GM18870 (cell line): Measurements from ENCODE around the gene PRPF18.

Experiments
- ATAC-seq: cut with Tn5 transposase; IDR thresholded peaks from one replicate; pipeline ENCODE4 v1.9.1; 2021; ENCODE audit warnings: moderate library complexity; ENCODE audit not compliant: unreplicated experiment

PRPF18 gene

GRCh38 chr10:13637303-13637856 lies 50.6 kb downstream of the PRPF18 start:
- ATAC-seq, result peak; percentile 58

- no peak for ATAC-seq
These were observed 51.1 kb downstream of the PRPF18 start for GRCh38 chr10:13637894-13638293.

GRCh38 chr10:13642293-13642692 lies 55.5 kb downstream of the PRPF18 start:
- ATAC-seq, result no peak

GRCh38 chr10:13643016-13643415 lies 56.3 kb downstream of the PRPF18 start:
- ATAC-seq, result no peak

GRCh38 chr10:13644866-13645265 lies 58.1 kb downstream of the PRPF18 start:
- ATAC-seq, result no peak

- no peak for ATAC-seq
These were observed 61.7 kb downstream of the PRPF18 start for GRCh38 chr10:13648425-13648824.

GRCh38 chr10:13649844-13650520 lies 63.2 kb downstream of the PRPF18 start:
- no peak for ATAC-seq

- ATAC-seq, result no peak
These were observed 64.2 kb downstream of the PRPF18 start for GRCh38 chr10:13650961-13651360.

- ATAC-seq, result no peak
These were observed 65.4 kb downstream of the PRPF18 start for GRCh38 chr10:13651969-13652720.

- ATAC-seq, result no peak
These were observed 66.1 kb downstream of the PRPF18 start for GRCh38 chr10:13652860-13653259.

- ATAC-seq, result no peak
These were observed 67.5 kb downstream of the PRPF18 start for GRCh38 chr10:13654118-13654830.

GRCh38 chr10:13654846-13655245 lies 68.1 kb downstream of the PRPF18 start:
- ATAC-seq, result no peak

- ATAC-seq, result no peak
These were observed 69.8 kb downstream of the PRPF18 start for GRCh38 chr10:13656337-13657100.

- no peak for ATAC-seq
These were observed 70.4 kb downstream of the PRPF18 start for GRCh38 chr10:13657101-13657680.

GRCh38 chr10:13658264-13658663 lies 71.5 kb downstream of the PRPF18 start:
- ATAC-seq, result no peak

- ATAC-seq, result no peak
These were observed 72.3 kb downstream of the PRPF18 start for GRCh38 chr10:13658871-13659685.

GRCh38 chr10:13659887-13660550 lies 73.3 kb downstream of the PRPF18 start:
- ATAC-seq, result no peak

GRCh38 chr10:13660551-13660920 lies 73.8 kb downstream of the PRPF18 start:
- no peak for ATAC-seq

GRCh38 chr10:13661256-13661655 lies 74.5 kb downstream of the PRPF18 start:
- no peak for ATAC-seq
